SK-N-SH treated with all-trans-retinoic acid at 6 μM for 48 hours (cell line): ENCODE measurements around the gene NCK2.
A peak's percentile ranks its signal among the peaks of the same experiment; 100 is the strongest.

ENCODE experiments used
- ATAC-seq: fragments of 200-7000 bp; cut with Tn5 transposase; 3 replicates; pipeline ENCODE4 v1.9.1; 2020; ENCODE audit warnings: mild to moderate bottlenecking, moderate library complexity
- CSDC2 ChIP-seq: fragments of 250-450 bp; sonication (Bioruptor Pico); IDR thresholded peaks from 2 replicates; pipeline ENCODE4 v1.5.0; 2020; ENCODE audit warnings: mild to moderate bottlenecking, moderate library complexity
- ESRRG ChIP-seq: fragments of 250-450 bp; sonication (Bioruptor Pico); IDR thresholded peaks from 2 replicates; pipeline ENCODE4 v1.6.1; 2021; ENCODE audit warnings: mild to moderate bottlenecking
- OSR1 ChIP-seq: fragments of 250-450 bp; sonication (Bioruptor Pico); IDR thresholded peaks from 2 replicates; pipeline ENCODE4 v1.8.0; 2022; ENCODE audit warnings: moderate library complexity, mild to moderate bottlenecking, inconsistent platforms
- PATZ1 ChIP-seq: fragments of 250-450 bp; sonication (Bioruptor Pico); IDR thresholded peaks from 2 replicates; pipeline ENCODE4 v1.8.0; 2020; ENCODE audit warnings: mild to moderate bottlenecking, moderate library complexity, borderline replicate concordance
- PPARA ChIP-seq: fragments of 250-450 bp; sonication (Bioruptor Pico); IDR thresholded peaks from 2 replicates; pipeline ENCODE4 v1.5.0; 2020; ENCODE audit warnings: mild to moderate bottlenecking, borderline replicate concordance
- RARB ChIP-seq: fragments of 250-450 bp; sonication (Bioruptor Pico); IDR thresholded peaks from 2 replicates; pipeline ENCODE4 v1.8.0; 2021; ENCODE audit warnings: mild to moderate bottlenecking, moderate library complexity
- SNAI2 ChIP-seq: fragments of 250-450 bp; sonication (Bioruptor Pico); IDR thresholded peaks from 2 replicates; pipeline ENCODE4 v1.5.0; 2020; ENCODE audit warnings: mild to moderate bottlenecking, moderate library complexity
- TCF4 ChIP-seq: fragments of 250-450 bp; sonication (Bioruptor Pico); IDR thresholded peaks from 2 replicates; pipeline ENCODE4 v1.8.0; 2021; ENCODE audit warnings: mild to moderate bottlenecking, moderate library complexity, borderline replicate concordance
- TOX ChIP-seq: fragments of 250-450 bp; sonication (Bioruptor Pico); IDR thresholded peaks from 2 replicates; pipeline ENCODE4 v1.8.0; 2021; ENCODE audit warnings: mild to moderate bottlenecking, moderate library complexity, borderline replicate concordance
- TSHZ2 ChIP-seq: fragments of 250-450 bp; sonication (Bioruptor Pico); IDR thresholded peaks from 2 replicates; pipeline ENCODE4 v1.5.0; 2020; ENCODE audit warnings: mild to moderate bottlenecking, moderate library complexity
- ZFP3 ChIP-seq: fragments of 250-450 bp; sonication (Bioruptor Pico); IDR thresholded peaks from 2 replicates; pipeline ENCODE4 v1.5.0; 2020; ENCODE audit warnings: mild to moderate bottlenecking, moderate library complexity
- ZNF565 ChIP-seq: fragments of 450-650 bp; formaldehyde crosslinking; conservative IDR thresholded peaks from 2 replicates; pipeline ENCODE4 v1.5.0; 2020; ENCODE audit warnings: low read depth, mild to moderate bottlenecking, moderate library complexity
- ZNF70 ChIP-seq: fragments of 450-650 bp; formaldehyde crosslinking; IDR thresholded peaks from 2 replicates; pipeline ENCODE4 v1.5.0; 2020; ENCODE audit warnings: mild to moderate bottlenecking, moderate library complexity
- ZNF8 ChIP-seq: fragments of 450-650 bp; formaldehyde crosslinking; IDR thresholded peaks from 2 replicates; pipeline ENCODE4 v1.5.0; 2020; ENCODE audit warnings: mild to moderate bottlenecking, moderate library complexity
- TF ChIP-seq, protein P1 (sequence below): fragments of 250-450 bp; sonication (Bioruptor Pico); IDR thresholded peaks from 2 replicates; pipeline ENCODE4 v1.5.1; 2020; ENCODE audit warnings: low read depth, mild to moderate bottlenecking, moderate library complexity
- TF ChIP-seq, protein P2 (sequence below): fragments of 250-450 bp; sonication (Bioruptor Pico); IDR thresholded peaks from 2 replicates; pipeline ENCODE4 v1.8.0; 2021; ENCODE audit warnings: low read depth, mild to moderate bottlenecking, moderate library complexity, borderline replicate concordance

The NCK2 gene

GRCh38 chr2:105760191-105760590, 15.5 kb downstream of the NCK2 start (continued):
- no peak for TF ChIP-seq TSHZ2 (CRISPR knock-in tag)
- TF ChIP-seq, all 23 proteins: peak for 0

DNA sequence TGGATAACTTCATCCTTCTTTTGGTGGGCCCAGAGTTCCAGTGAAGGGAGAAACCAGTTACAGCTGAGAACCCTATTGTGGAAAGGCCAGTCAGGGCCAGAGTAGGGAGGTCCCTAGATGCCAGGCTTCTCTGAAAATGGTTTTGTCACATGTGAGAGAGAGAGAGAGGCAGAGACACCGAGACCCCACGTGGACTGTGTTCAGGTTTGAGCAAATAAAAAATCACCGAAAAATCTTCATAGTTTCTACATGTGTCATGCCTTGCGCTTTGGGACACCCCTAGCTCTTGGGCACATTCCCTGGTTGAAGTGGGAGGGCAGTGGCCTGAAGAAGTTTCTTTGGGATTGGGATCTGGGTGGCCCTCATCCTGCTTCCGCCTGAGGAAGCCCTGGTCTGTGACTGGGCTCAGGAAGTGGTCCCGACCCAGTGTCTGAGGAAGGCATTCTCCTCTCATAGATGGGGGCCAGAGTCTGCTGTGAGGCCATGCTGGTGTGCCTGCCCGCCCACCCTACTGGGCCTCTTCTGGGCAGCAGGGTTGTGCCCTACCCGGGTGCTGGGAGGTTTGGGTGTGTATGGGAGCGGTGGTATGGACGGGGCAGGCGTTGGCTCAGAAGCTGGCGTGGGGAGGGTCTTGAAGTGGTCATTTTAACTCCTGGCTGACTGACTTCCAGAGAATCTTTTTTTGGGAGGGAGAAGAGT, 16.1 kb downstream of the NCK2 start:
- ATAC-seq, result no peak
- TF ChIP-seq ZNF8 (CRISPR knock-in tag), result no peak
- no peak for TF ChIP-seq TOX (CRISPR knock-in tag)
- TF ChIP-seq, protein P1, sequence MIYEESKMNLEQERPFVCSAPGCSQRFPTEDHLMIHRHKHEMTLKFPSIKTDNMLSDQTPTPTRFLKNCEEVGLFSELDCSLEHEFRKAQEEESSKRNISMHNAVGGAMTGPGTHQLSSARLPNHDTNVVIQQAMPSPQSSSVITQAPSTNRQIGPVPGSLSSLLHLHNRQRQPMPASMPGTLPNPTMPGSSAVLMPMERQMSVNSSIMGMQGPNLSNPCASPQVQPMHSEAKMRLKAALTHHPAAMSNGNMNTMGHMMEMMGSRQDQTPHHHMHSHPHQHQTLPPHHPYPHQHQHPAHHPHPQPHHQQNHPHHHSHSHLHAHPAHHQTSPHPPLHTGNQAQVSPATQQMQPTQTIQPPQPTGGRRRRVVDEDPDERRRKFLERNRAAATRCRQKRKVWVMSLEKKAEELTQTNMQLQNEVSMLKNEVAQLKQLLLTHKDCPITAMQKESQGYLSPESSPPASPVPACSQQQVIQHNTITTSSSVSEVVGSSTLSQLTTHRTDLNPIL (CRISPR knock-in tag), result no peak
- no peak for TF ChIP-seq OSR1 (CRISPR knock-in tag)
- no peak for TF ChIP-seq PPARA (CRISPR knock-in tag)
- TF ChIP-seq ESRRG (CRISPR knock-in tag), result no peak
- TF ChIP-seq ZFP3 (CRISPR knock-in tag), result no peak

- TF ChIP-seq TOX (CRISPR knock-in tag) (no peak), SNAI2 (no peak), ZNF70 (CRISPR knock-in tag) (no peak), TCF4 (no peak), PATZ1 (CRISPR knock-in tag) (no peak)
- TF ChIP-seq, protein P2, sequence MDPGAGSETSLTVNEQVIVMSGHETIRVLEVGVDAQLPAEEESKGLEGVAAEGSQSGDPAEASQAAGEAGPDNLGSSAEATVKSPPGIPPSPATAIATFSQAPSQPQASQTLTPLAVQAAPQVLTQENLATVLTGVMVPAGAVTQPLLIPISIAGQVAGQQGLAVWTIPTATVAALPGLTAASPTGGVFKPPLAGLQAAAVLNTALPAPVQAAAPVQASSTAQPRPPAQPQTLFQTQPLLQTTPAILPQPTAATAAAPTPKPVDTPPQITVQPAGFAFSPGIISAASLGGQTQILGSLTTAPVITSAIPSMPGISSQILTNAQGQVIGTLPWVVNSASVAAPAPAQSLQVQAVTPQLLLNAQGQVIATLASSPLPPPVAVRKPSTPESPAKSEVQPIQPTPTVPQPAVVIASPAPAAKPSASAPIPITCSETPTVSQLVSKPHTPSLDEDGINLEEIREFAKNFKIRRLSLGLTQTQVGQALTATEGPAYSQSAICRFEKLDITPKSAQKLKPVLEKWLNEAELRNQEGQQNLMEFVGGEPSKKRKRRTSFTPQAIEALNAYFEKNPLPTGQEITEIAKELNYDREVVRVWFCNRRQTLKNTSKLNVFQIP (CRISPR knock-in tag), result no peak
- TF ChIP-seq, all 23 proteins: peak for 0
- ATAC-seq, result peak; percentile 45; the same call in 1 of the 3 replicates
These were observed 17.3 kb downstream of the NCK2 start for GRCh38 chr2:105761931-105762515.

- no peak for ATAC-seq
- TF ChIP-seq PPARA (CRISPR knock-in tag), result no peak
- no peak for TF ChIP-seq TOX (CRISPR knock-in tag)
- no peak for TF ChIP-seq PATZ1 (CRISPR knock-in tag)
- no peak for TF ChIP-seq ZFP3 (CRISPR knock-in tag)
- TF ChIP-seq ZNF8 (CRISPR knock-in tag), result no peak
- TF ChIP-seq TCF4, result no peak
- no peak for TF ChIP-seq CSDC2 (CRISPR knock-in tag)
- no peak for TF ChIP-seq RARB
- no peak for TF ChIP-seq SNAI2
- no peak for TF ChIP-seq ZNF70 (CRISPR knock-in tag)
- no peak for TF ChIP-seq ZNF565 (CRISPR knock-in tag)
These were observed 18.4 kb downstream of the NCK2 start for GRCh38 chr2:105763076-105763475.
